Omental fat pad (tissue), 4 donors: ENCODE data around the gene VPS37D. TPM values are rescaled to one million over a fixed set of nuclear protein-coding genes. Genes with fewer than 3 reads are reported as not detected.
"Not testable (repeated sequence)": the region's sequence is repeated elsewhere in the genome, so short reads cannot be mapped to it uniquely, and the experiment has no call there.

Experiments used
- ATAC-seq: fragments of 150-250 bp; one replicate; pipeline ENCODE4 v1.9.1; 2016; ENCODE audit warnings: mild to moderate bottlenecking, moderate library complexity; ENCODE audit not compliant: low FRiP score
- DNase-seq: peaks from one replicate; pipeline ENCODE4 v3.0.0-alpha.2; 2019; ENCODE audit warnings: low spot score
- CTCF ChIP-seq, 3 donors: fragments of 450-650 bp; IDR thresholded peaks; one replicate each; pipeline ENCODE4 v1.5.1; 2016 to 2017; ENCODE audit warnings: antibody characterized with exemption in 3 of 3, mild to moderate bottlenecking in 3 of 3, moderate library complexity in 2 of 3
- total RNA-seq, 4 donors: library from RNA; depleted of rRNA; stranded (reverse); fragments of >200 nt; gene quantifications; one replicate each; pipeline ENCODE4 v1.1.0, GENCODE V29; 2016

The VPS37D gene
- total RNA-seq, 4 donors from 2014 or later: 0.28 to 1.5 (median 1.1) TPM; not detected in 1

- TF ChIP-seq CTCF (IDR thresholded peaks at IDR 0.05): no peak
- no peak for ATAC-seq
Measured at GRCh38 chr7:73659983-73660382, 7.6 kb upstream of the VPS37D start.

GRCh38 chr7:73660594-73660993 lies 7.0 kb upstream of the VPS37D start:
- ATAC-seq: not testable (repeated sequence)

More at GRCh38 chr7:73659983-73660382, 7.6 kb upstream of the VPS37D start:
- no peak for DNase-seq

GRCh38 chr7:73663033-73663432 lies 4.6 kb upstream of the VPS37D start:
- TF ChIP-seq CTCF (IDR thresholded peaks at IDR 0.05): no peak
- DNase-seq (no peak), ATAC-seq (no peak)

More at GRCh38 chr7:73660594-73660993, 7.0 kb upstream of the VPS37D start:
- not testable (repeated sequence) for DNase-seq

GRCh38 chr7:73668103-73668885 lies 663 bp downstream of the VPS37D start:
- ATAC-seq: no peak
- no peak for TF ChIP-seq CTCF (IDR thresholded peaks at IDR 0.05)
- DNase-seq: no peak

GRCh38 chr7:73668886-73669230 lies 1.2 kb downstream of the VPS37D start:
- DNase-seq: no peak
- no peak for ATAC-seq
- TF ChIP-seq CTCF (IDR thresholded peaks at IDR 0.05): no peak

GRCh38 chr7:73669288-73669701 lies 1.7 kb downstream of the VPS37D start:
- DNase-seq (no peak), ATAC-seq (no peak)
- TF ChIP-seq CTCF (IDR thresholded peaks at IDR 0.05): no peak

- DNase-seq: no peak
- TF ChIP-seq CTCF (IDR thresholded peaks at IDR 0.05): no peak
- no peak for ATAC-seq
Measured at GRCh38 chr7:73669858-73670385, 2.3 kb downstream of the VPS37D start.
